ENCODE measurements around the gene C19orf38. TPM values are rescaled to one million over a fixed set of nuclear protein-coding genes. Genes with fewer than 3 reads are reported as not detected.
"Not testable (repeated sequence)": the region's sequence is repeated elsewhere in the genome, so short reads cannot be mapped to it uniquely, and the experiment has no call there.

The C19orf38 gene
- total RNA-seq, 2 experiments from 2014 or later: 4.4 to 4.8 TPM

- not testable (repeated sequence) for H3K36me3 Mint-ChIP-seq (ENCODE audit: low read depth); H3K27ac Mint-ChIP-seq; H3K4me3 Mint-ChIP-seq; DNase-seq; H3K27me3 Mint-ChIP-seq (ENCODE audit: low read depth); H3K9me3 Mint-ChIP-seq
- CTCF ChIA-PET: interaction anchor here (1.1 to 2.7 kb wide), 7 partner anchors 14 to 120 kb away, joined by 3 to 16 read pairs (median 5); partner anchors contain the start of gene DNM2
- H3K4me1 Mint-ChIP-seq (ENCODE audit: low read depth): peaks cover 14% of the 10 kb centered on the region
- intact Hi-C loops (cut with micrococcal nuclease): loop anchor here (2.0 kb wide), 3 partner anchors 183 to 269 kb away; partner anchors contain the start of genes CDKN2D and ILF3
Measured at GRCh38 chr19:10837649-10838048, 10.6 kb upstream of the C19orf38 start.

GRCh38 chr19:10838377-10838776, 9.8 kb upstream of the C19orf38 start:
- no peak for DNase-seq
- no peak overlapping the region for H3K4me3 Mint-ChIP-seq
- H3K36me3 Mint-ChIP-seq (ENCODE audit: low read depth): peaks cover 5% of the 10 kb centered on the region
- H3K9me3 Mint-ChIP-seq: peaks cover 4% of the 10 kb centered on the region
- intact Hi-C loops (cut with micrococcal nuclease): no loop called here
- H3K27me3 Mint-ChIP-seq (ENCODE audit: low read depth): no peaks in the 10 kb centered on the region
- peaks cover 14% of the 10 kb centered on the region for H3K4me1 Mint-ChIP-seq (ENCODE audit: low read depth)
- peak overlapping the region; percentile 6 for H3K27ac Mint-ChIP-seq
- CTCF ChIA-PET: interaction anchor here (1.1 to 2.6 kb wide), 3 partner anchors 13 to 26 kb away, joined by 3 to 15 read pairs (median 5); no protein-coding TSS in a partner anchor

DNA sequence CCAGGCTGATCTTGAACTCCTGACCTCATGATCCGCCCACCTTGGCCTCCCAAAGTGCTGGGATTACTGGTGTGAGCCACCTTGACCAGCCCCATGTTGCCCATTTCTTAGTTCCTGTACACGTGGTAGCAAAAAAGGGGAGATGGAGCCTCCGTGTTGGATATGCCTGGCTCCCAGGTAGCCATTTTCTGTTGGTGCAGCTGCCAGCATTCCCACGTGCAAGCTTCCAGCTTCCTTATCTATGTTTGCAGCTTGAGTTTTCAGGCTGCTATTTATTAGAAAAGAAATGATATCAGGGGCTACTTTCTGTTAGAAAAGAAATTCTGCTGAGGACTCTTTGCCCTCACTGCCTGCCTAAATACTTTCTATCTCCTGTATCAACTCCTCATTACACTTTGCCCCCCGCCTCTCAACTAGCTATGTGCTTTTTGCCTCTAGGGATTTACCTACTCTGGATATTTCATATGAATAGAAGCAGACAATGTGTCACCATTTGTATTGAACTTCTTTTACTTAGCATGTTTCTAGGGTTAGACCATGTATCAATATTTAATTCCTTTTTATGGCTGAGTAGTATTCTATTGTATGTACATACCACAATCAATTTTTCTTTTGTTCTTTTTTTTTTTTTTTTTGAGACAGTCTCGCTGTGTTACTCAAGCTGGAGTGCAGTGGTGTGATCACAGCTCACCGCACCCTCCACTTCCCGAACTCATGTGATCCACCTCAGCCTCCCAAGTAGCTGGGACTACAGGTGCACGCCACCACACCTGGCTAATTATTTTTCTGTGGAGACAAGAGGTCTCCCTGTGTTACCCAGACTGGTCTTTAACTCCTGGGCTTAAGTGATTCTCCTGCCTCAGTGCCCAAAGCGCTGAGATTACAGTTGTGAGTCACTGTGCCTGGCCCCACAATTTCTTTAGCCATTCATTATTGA, 8.8 kb upstream of the C19orf38 start:
- no peak overlapping the region for H3K27ac Mint-ChIP-seq
- peaks cover 3% of the 10 kb centered on the region for H3K36me3 Mint-ChIP-seq (ENCODE audit: low read depth)
- CTCF ChIA-PET: interaction anchor here (1.3 to 2.6 kb wide), 3 partner anchors 16 to 25 kb away, joined by 4 to 15 read pairs (median 5); no protein-coding TSS in a partner anchor
- H3K9me3 Mint-ChIP-seq: peaks cover 4% of the 10 kb centered on the region
- DNase-seq: no peak
- no peak overlapping the region for H3K4me3 Mint-ChIP-seq
- intact Hi-C loops (cut with micrococcal nuclease): no loop called here
- H3K27me3 Mint-ChIP-seq (ENCODE audit: low read depth): no peaks in the 10 kb centered on the region
- peaks cover 14% of the 10 kb centered on the region for H3K4me1 Mint-ChIP-seq (ENCODE audit: low read depth)

GRCh38 chr19:10842788-10843187, 5.4 kb upstream of the C19orf38 start:
- intact Hi-C loops (cut with micrococcal nuclease): no loop called here
- CTCF ChIA-PET: interaction anchor here (0.6 to 3.6 kb wide), 3 partner anchors 18 to 27 kb away, joined by 3 to 17 read pairs (median 3); no protein-coding TSS in a partner anchor
- H3K27me3 Mint-ChIP-seq (ENCODE audit: low read depth): no peaks in the 10 kb centered on the region
- peaks cover 2% of the 10 kb centered on the region for H3K4me1 Mint-ChIP-seq (ENCODE audit: low read depth)
- peaks cover 4% of the 10 kb centered on the region for H3K36me3 Mint-ChIP-seq (ENCODE audit: low read depth)
- H3K27ac Mint-ChIP-seq: no peak overlapping the region
- no peak overlapping the region for H3K4me3 Mint-ChIP-seq
- no peak for DNase-seq
- peaks cover 8% of the 10 kb centered on the region for H3K9me3 Mint-ChIP-seq

DNA sequence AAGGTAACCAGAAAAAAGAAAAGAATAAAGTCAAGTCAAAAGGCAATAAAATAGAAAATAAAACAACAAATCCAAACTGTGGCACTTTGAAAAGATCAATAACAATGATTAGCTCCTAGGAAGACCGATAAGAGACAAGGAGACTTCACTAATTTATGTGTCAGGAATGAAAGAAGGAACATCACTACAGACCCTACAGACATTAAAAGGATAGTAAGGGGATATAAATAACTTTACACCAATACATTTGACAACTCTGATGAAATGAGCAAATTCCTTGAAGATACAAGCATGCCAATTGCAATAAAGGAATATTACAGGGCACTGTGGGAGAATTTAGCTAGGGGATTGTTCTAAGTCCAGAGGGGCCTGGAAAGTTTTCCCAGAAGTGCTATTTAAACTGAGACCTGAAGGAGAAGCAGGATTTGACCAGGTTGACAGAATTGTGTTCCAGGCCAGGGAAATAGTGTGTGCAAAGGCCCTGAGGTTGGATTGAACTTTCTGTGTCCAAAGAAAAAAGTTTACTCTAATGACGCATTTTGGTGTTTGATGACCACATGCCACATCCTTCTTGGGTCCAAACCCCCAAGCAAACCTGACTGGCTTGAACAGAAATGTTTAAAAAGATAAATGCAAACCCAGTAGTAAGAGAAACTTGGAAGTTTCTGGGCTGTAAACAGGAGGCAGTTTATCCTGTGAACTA, 1.6 kb upstream of the C19orf38 start:
- CTCF ChIA-PET: interaction anchor here (1.2 to 1.4 kb wide), 4 partner anchors 8 to 24 kb away, joined by 3 to 7 read pairs (median 5); no protein-coding TSS in a partner anchor

GRCh38 chr19:10850631-10851030, 2.4 kb downstream of the C19orf38 start:
- CTCF ChIA-PET: interaction anchor here (0.6 to 2.2 kb wide), 4 partner anchors 11 to 92 kb away, joined by 3 to 8 read pairs (median 3); no protein-coding TSS in a partner anchor
- Mint-ChIP-seq H3K9me3 (peaks cover 8% of the 10 kb centered on the region), H3K27ac (no peak overlapping the region), H3K36me3 (ENCODE audit: low read depth) (peaks cover 4% of the 10 kb centered on the region), H3K4me1 (ENCODE audit: low read depth) (peaks cover 18% of the 10 kb centered on the region), H3K27me3 (ENCODE audit: low read depth) (no peaks in the 10 kb centered on the region), H3K4me3 (no peak overlapping the region)
- intact Hi-C loops (cut with micrococcal nuclease): no loop called here
- DNase-seq: no peak

More for the DNA sequence above, 1.6 kb upstream of the C19orf38 start:
- no peak overlapping the region for H3K27ac Mint-ChIP-seq
- intact Hi-C loops (cut with micrococcal nuclease): no loop called here
- H3K4me1 Mint-ChIP-seq (ENCODE audit: low read depth): peaks cover 18% of the 10 kb centered on the region
- peaks cover 8% of the 10 kb centered on the region for H3K9me3 Mint-ChIP-seq
- DNase-seq: no peak
- no peak overlapping the region for H3K4me3 Mint-ChIP-seq
- H3K27me3 Mint-ChIP-seq (ENCODE audit: low read depth): no peaks in the 10 kb centered on the region
- peaks cover 4% of the 10 kb centered on the region for H3K36me3 Mint-ChIP-seq (ENCODE audit: low read depth)

DNA sequence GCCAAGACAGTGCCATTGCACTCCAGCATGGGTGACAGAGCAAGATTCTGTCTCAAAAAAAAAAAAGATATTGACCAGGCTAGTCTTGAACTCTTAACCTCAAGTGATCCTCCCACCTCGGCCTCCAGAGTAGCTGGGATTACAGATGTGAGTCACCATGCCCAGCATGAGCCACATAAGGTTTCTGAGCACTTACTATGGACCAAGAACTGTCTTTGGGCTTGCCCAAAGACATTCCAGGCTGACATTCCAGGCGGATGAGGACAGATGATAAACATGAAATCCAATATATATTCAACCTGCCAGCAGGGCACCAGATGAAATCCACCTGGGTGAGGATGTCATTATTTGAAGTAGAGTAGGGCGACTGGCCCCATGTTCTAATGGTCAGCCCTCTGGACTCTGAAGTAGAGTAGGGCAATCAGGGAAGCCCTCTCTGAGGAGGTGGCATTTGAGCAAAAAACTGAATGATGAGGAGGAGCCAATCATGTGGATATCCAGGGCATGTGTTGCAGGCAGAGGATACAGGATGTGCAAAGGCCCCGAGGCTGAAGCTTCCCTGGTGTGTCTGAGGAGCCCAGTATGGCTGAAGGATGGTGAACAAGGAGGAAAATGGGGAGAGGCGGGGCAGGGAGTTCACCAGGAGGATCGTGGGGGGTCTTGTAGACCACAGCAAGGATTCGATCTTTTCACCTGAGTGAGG, 4.0 kb downstream of the C19orf38 start:
- intact Hi-C loops (cut with micrococcal nuclease): no loop called here
- H3K27me3 Mint-ChIP-seq (ENCODE audit: low read depth): no peaks in the 10 kb centered on the region
- H3K4me1 Mint-ChIP-seq (ENCODE audit: low read depth): peaks cover 18% of the 10 kb centered on the region
- DNase-seq: no peak
- no peaks in the 10 kb centered on the region for H3K9me3 Mint-ChIP-seq
- no peak overlapping the region for H3K4me3 Mint-ChIP-seq
- H3K27ac Mint-ChIP-seq: no peak overlapping the region
- CTCF ChIA-PET: interaction anchor here (1.2 to 3.3 kb wide), 3 partner anchors 12 to 14 kb away, joined by 3 to 47 read pairs (median 8); no protein-coding TSS in a partner anchor
- no peaks in the 10 kb centered on the region for H3K36me3 Mint-ChIP-seq (ENCODE audit: low read depth)

DNA sequence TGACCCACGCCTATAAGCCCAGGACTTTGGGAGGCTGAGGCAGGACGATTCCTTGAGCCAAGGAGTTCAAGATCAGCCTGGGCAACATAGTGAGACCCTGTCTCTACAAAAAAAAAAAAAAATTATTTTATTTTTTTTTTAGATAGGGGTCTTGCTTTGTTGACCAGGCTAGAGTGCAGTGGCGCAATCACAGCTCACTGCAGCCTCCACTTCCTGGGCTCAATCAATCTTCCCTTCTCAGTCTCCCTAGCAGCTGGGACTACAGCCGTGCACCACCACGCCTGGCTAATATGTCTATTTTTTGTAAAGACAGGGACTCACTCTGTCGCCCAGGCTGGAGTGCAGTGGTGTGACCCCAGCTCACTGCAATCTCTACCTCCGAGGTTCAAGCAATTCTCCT, 4.7 kb downstream of the C19orf38 start:
- H3K4me3 Mint-ChIP-seq: no peak overlapping the region
- no peaks in the 10 kb centered on the region for H3K9me3 Mint-ChIP-seq
- no peaks in the 10 kb centered on the region for H3K27me3 Mint-ChIP-seq (ENCODE audit: low read depth)
- H3K4me1 Mint-ChIP-seq (ENCODE audit: low read depth): peaks cover 14% of the 10 kb centered on the region
- H3K36me3 Mint-ChIP-seq (ENCODE audit: low read depth): no peaks in the 10 kb centered on the region
- DNase-seq: no peak
- H3K27ac Mint-ChIP-seq: no peak overlapping the region
- intact Hi-C loops (cut with micrococcal nuclease): no loop called here
- CTCF ChIA-PET: interaction anchor here (0.6 to 3.3 kb wide), 3 partner anchors 11 to 82 kb away, joined by 3 to 47 read pairs (median 4); no protein-coding TSS in a partner anchor

- intact Hi-C loops (cut with micrococcal nuclease): no loop called here
- H3K27ac Mint-ChIP-seq: no peak overlapping the region
- no peaks in the 10 kb centered on the region for H3K27me3 Mint-ChIP-seq (ENCODE audit: low read depth)
- no peak overlapping the region for H3K4me3 Mint-ChIP-seq
- no peak for DNase-seq
- CTCF ChIA-PET: interaction anchor here (0.6 to 3.3 kb wide), 9 partner anchors 8 to 135 kb away, joined by 3 to 47 read pairs (median 4); partner anchors contain the start of gene TMED1
- no peaks in the 10 kb centered on the region for H3K36me3 Mint-ChIP-seq (ENCODE audit: low read depth)
- H3K4me1 Mint-ChIP-seq (ENCODE audit: low read depth): no peaks in the 10 kb centered on the region
- H3K9me3 Mint-ChIP-seq: no peaks in the 10 kb centered on the region
Measured at GRCh38 chr19:10854350-10855089, 6.3 kb downstream of the C19orf38 start.

DNA sequence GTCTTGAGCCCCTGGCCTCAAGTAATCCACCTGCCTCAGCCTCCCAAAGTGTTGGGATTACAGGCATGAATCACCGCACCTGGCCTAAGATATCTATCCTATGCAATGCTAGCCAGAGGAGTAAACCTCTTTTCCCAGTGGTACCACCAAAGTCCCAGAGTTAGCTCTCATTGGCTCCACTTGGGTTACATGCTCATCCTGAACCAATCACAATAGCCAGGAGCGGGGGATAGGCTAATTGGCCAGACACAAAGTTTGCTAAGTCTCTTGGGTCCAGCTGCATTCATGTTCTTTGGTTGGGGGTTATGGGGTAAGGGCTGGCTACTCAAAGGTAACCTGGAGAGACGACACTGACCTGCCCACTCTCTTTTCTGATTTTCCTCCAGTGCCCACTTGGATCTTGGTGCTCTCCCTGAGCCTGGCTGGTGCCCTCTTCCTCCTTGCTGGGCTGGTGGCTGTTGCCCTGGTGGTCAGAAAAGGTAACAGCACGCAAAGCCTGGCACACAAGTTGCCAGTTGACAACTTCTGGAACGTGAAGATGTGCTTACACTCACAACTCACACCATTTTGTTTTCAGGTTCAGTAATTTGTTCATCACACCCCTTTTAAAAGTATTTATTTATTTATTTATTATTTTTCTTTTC, 7.8 kb downstream of the C19orf38 start:
- Mint-ChIP-seq H3K27ac (no peak overlapping the region), H3K9me3 (no peaks in the 10 kb centered on the region), H3K4me1 (ENCODE audit: low read depth) (no peaks in the 10 kb centered on the region), H3K36me3 (ENCODE audit: low read depth) (no peaks in the 10 kb centered on the region), H3K27me3 (ENCODE audit: low read depth) (no peaks in the 10 kb centered on the region), H3K4me3 (no peak overlapping the region)
- intact Hi-C loops (cut with micrococcal nuclease): no loop called here
- CTCF ChIA-PET: interaction anchor here (0.6 to 3.3 kb wide), 6 partner anchors 8 to 364 kb away, joined by 3 to 47 read pairs (median 4); no protein-coding TSS in a partner anchor
- DNase-seq: no peak

DNA sequence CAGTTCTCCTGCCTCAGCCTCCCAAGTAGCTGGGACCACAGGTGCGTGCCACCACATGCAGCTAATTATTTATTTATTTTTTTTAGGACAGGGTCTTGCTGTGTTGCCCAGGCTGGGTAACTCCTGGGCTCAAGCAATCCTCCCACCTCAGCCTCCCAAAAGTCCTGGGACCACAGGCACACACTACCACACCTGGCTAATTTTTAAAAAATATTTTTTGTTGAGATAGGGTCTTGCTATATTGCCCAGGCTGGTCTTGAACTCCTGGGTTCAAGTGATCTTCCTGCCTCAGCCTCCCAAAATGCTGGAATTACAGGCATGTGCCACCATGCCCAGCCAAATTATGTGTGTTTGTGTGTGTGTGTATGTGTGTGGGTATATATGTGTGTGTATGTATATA, 8.7 kb downstream of the C19orf38 start:
- H3K36me3 Mint-ChIP-seq (ENCODE audit: low read depth); DNase-seq; H3K4me1 Mint-ChIP-seq (ENCODE audit: low read depth); H3K4me3 Mint-ChIP-seq; H3K27me3 Mint-ChIP-seq (ENCODE audit: low read depth); H3K27ac Mint-ChIP-seq; H3K9me3 Mint-ChIP-seq; intact Hi-C loops (cut with micrococcal nuclease): not testable (repeated sequence)
- CTCF ChIA-PET: interaction anchor here (0.6 to 1.9 kb wide), 4 partner anchors 11 to 140 kb away, joined by 3 to 11 read pairs (median 3); partner anchors contain the start of gene DNM2
